GM12878 (cell line): ENCODE data around the gene FIGLA. TPM values are rescaled to one million over a fixed set of nuclear protein-coding genes. Genes with fewer than 3 reads are reported as not detected.

Source experiments
- ATAC-seq: fragments of 200-7000 bp; cut with Tn5 transposase; 3 replicates; pipeline ENCODE4 v1.9.1; 2020; ENCODE audit warnings: mild to moderate bottlenecking, moderate library complexity
- BruUV-seq: library from RNA; stranded (reverse); fragments of 400-500 nt; replicated peaks from 2 replicates; lab custom pipeline; 2021; lab: Mats Ljungman, UMichigan
- CTCF ChIA-PET: fragments of 300-600 bp; sonication (Branson Sonifier 250); formaldehyde crosslinking; extraction: SDS; loops from one replicate; lab custom pipeline; 2021; ENCODE audit warnings: inconsistent platforms; lab: Yijun Ruan, JAX
- POLR2A ChIA-PET: fragments of 350-600 bp; formaldehyde crosslinking; extraction: SDS; loops from one replicate; lab custom pipeline; 2021; ENCODE audit warnings: inconsistent platforms; lab: Charles Lee
- RAD21 ChIA-PET: fragments of 300-600 bp; sonication (Branson Sonifier 250); formaldehyde crosslinking; loops from one replicate; lab custom pipeline; 2023; ENCODE audit warnings: antibody characterized with exemption; ENCODE audit not compliant: unreplicated experiment; lab: Charles Lee
- SMC1A ChIA-PET: fragments of 300-600 bp; sonication (Branson Sonifier 250); formaldehyde crosslinking; loops from one replicate; lab custom pipeline; 2023; ENCODE audit not compliant: unreplicated experiment, uncharacterized antibody; lab: Charles Lee
- DNase-seq: peaks from one replicate; pipeline ENCODE4 v3.0.0-alpha.2; 2011; ENCODE audit warnings: low read depth, low spot score
- FAIRE-seq: peaks from 3 replicates; lab custom pipeline; 2011; peaks lifted over from hg19 to GRCh38; lab: Jason Lieb, UNC
- H2AFZ ChIP-seq: 2 replicates; pipeline ENCODE4 v1.6.0; 2011; ENCODE audit warnings: low read depth, low read length, control low read depth; ENCODE audit not compliant: control insufficient read depth
- H3K27ac ChIP-seq: 2 replicates; pipeline ENCODE4 v1.5.1; 2011; ENCODE audit warnings: control low read depth; ENCODE audit not compliant: control insufficient read depth, insufficient read depth
- H3K27me3 ChIP-seq, 2 experiments: replicated peaks in 1 of 2; 2 replicates each; pipeline versions ENCODE4 v1.6.0 to v1.6.1; 2011; ENCODE audit warnings: low read length in 1 of 2; ENCODE audit not compliant: control insufficient read depth in 2 of 2, insufficient read depth in 2 of 2
- H3K36me3 ChIP-seq, 2 experiments: 2 replicates each; pipeline ENCODE4 v1.5.1; 2011; ENCODE audit warnings: low read length in 1 of 2; ENCODE audit not compliant: control insufficient read depth in 2 of 2, insufficient read depth in 2 of 2
- H3K4me1 ChIP-seq: 2 replicates; pipeline ENCODE4 v1.6.1; 2011; ENCODE audit warnings: mild to moderate bottlenecking, low read length, moderate library complexity, mixed read lengths; ENCODE audit not compliant: control insufficient read depth, insufficient read depth
- H3K4me2 ChIP-seq: 2 replicates; pipeline ENCODE4 v1.6.0; 2011; ENCODE audit warnings: control low read depth; ENCODE audit not compliant: control insufficient read depth, insufficient read depth
- H3K4me3 ChIP-seq: fragments of 200-600 bp; sonication (generic); 2 replicates; pipeline ENCODE4 v1.5.1; 2016
- H3K79me2 ChIP-seq: 2 replicates; pipeline ENCODE4 v1.6.0; 2011; ENCODE audit warnings: low read length; ENCODE audit not compliant: control insufficient read depth, insufficient read depth
- H3K9ac ChIP-seq: 2 replicates; pipeline ENCODE4 v1.8.0; 2011; ENCODE audit warnings: low read length, control low read depth, mixed read lengths; ENCODE audit not compliant: control insufficient read depth, insufficient read depth
- H3K9me3 ChIP-seq: replicated peaks from 3 replicates; pipeline ENCODE4 v1.5.1; 2011; ENCODE audit warnings: mild to moderate bottlenecking, low read length; ENCODE audit not compliant: control insufficient read depth, insufficient read depth
- H4K20me1 ChIP-seq: 2 replicates; pipeline ENCODE4 v1.6.0; 2011; ENCODE audit not compliant: control insufficient read depth, insufficient read depth
- CTCF ChIP-seq, 3 experiments: IDR thresholded peaks in 2 of 3; conservative IDR thresholded peaks in 1 of 3; 2 replicates each; pipeline ENCODE4 v1.5.1; 2011; ENCODE audit warnings: low read depth in 3 of 3, low read length in 3 of 3, mild to moderate bottlenecking in 3 of 3, control low read depth in 2 of 3, moderate library complexity in 2 of 3, inconsistent platforms in 1 of 3, mixed read lengths in 1 of 3; ENCODE audit not compliant: control insufficient read depth in 2 of 3, insufficient read depth in 1 of 3; ENCODE audit errors: extremely low read depth in 1 of 3
- EZH2 ChIP-seq: IDR thresholded peaks from 2 replicates; pipeline ENCODE4 v1.6.1; 2012; ENCODE audit warnings: low read depth, mild to moderate bottlenecking, control low read depth, inconsistent platforms, low read length, borderline replicate concordance; ENCODE audit not compliant: control insufficient read depth
- NRF1 ChIP-seq: conservative IDR thresholded peaks from 2 replicates; pipeline ENCODE4 v1.6.1; 2011; ENCODE audit warnings: mild to moderate bottlenecking, low read depth, low read length, improper control_type of control experiment
- SIN3A ChIP-seq: IDR thresholded peaks from 2 replicates; pipeline ENCODE4 v1.6.1; 2012; ENCODE audit warnings: low read depth, low read length, improper control_type of control experiment
- SUZ12 ChIP-seq: fragments of 200-600 bp; sonication (generic); IDR thresholded peaks from one replicate; pipeline ENCODE4 v1.6.1; 2018; ENCODE audit warnings: antibody characterized with exemption, mild to moderate bottlenecking; ENCODE audit not compliant: unreplicated experiment
- WGBS: methylation state at CpG from one replicate; pipeline ENCODE4 v1.1.6; 2016; ENCODE audit warnings: low lambda C conversion rate; ENCODE audit not compliant: insufficient replicate concordance, insufficient coverage; ENCODE audit errors: missing lambda C conversion rate; 5-methylcytosine and 5-hydroxymethylcytosine counted together
- in situ Hi-C: fragments of 300-500 bp; cut with MboI; formaldehyde crosslinking; loops from 9 replicates; pipeline ENCODE4 v1.14.3; 2018; ENCODE audit warnings: mixed read lengths
- intact Hi-C: fragments of 100-400 bp; cut with micrococcal nuclease; formaldehyde crosslinking; loops from one replicate; pipeline ENCODE4 v1.14.2; 2022; ENCODE audit not compliant: unreplicated experiment
- polyA plus RNA-seq, 11 experiments: library from polyadenylated mRNA; depleted of rRNA in 4 of 11; unstranded in 6 of 11; stranded (reverse) in 5 of 11; fragments of >200 nt; fragmentation: Nextera tagmentation in 4 of 11; fragmentation: Illumina TruSeq in 1 of 11; extraction: Ambion mirVana in 4 of 11; extraction: Trizol in 1 of 11; gene quantifications; 1 replicate in 1 of 11; 2 replicates in 10 of 11; pipeline versions ENCODE4 v1.2.1 to v1.2.3, GENCODE V29; 2011 to 2016; ENCODE audit warnings: inconsistent platforms in 2 of 11, missing spikeins in 2 of 11, low read depth in 1 of 11
- total RNA-seq, 4 experiments: library from RNA; depleted of rRNA in 3 of 4; stranded (reverse); fragments of >200 nt in 3 of 4; fragmentation: Illumina TruSeq in 1 of 4; extraction: Trizol in 1 of 4; gene quantifications; 2 replicates each; pipeline versions ENCODE4 v1.2.1 to v1.2.3, GENCODE V29; 2013 to 2021

Gene FIGLA
- total and polyA plus RNA-seq, 10 of the 15 experiments (the other 5 are each of a cell fraction or from before 2014, with no cell fraction given) = not detected

- Histone ChIP-seq H3K79me2 (no peaks in the 10 kb centered on the region), H2AFZ (peak within 1 kb of the TSS; percentile 22; the same call in 1 of the 2 replicates), H3K36me3 (no peaks in the 10 kb centered on the region), H3K9ac (no peak within 1 kb of the TSS), H3K27ac (no peak within 1 kb of the TSS), H3K27me3 (peaks cover 6 to 8% of the 10 kb centered on the region in 2 experiments; a peak in 2 of 4 replicates), H3K4me2 (peak within 1 kb of the TSS; percentile 67), H3K4me3 (peak within 1 kb of the TSS; percentile 44; the same call in 1 of the 2 replicates), H4K20me1 (0 out of 2 replicates have a peak, but pooled peaks cover 3% of the 10 kb centered on the region), H3K4me1 (peaks cover 5% of the 10 kb centered on the region), H3K9me3 (no peaks in the 10 kb centered on the region; the same call in 2 of the 3 replicates)
- ChIA-PET POLR2A (no interaction called here), CTCF (interaction anchor here (1.0 kb wide), 1 partner anchor 9 kb away, joined by 3 read pairs; no protein-coding TSS in a partner anchor), RAD21 (no interaction called here), SMC1A (interaction anchor here (1.5 kb wide), 1 partner anchor 101 kb away, joined by 4 read pairs; no protein-coding TSS in a partner anchor)
- 1% methylated on average over 50 of the region's 74 CpGs for WGBS
- in situ Hi-C loops (no loop called here), intact Hi-C loops (no loop called here)
- FAIRE-seq (no peak), DNase-seq (no peak), ATAC-seq (peak; percentile 66)
- no TSS peak for BruUV-seq
- TF ChIP-seq SUZ12 (peak; percentile 96), CTCF (IDR thresholded peaks at IDR 0.05 in 2 of 3, conservative IDR thresholded peaks at IDR 0.05 in 1 of 3; ENCODE audit: control insufficient read depth in 2 of 3, extremely low read depth in 1 of 3, insufficient read depth in 1 of 3, low read depth in 3 of 3, low read length in 3 of 3) (peak; percentile 7 to 18 (median 10); a peak in 1 of 6 replicates), SIN3A (no peak), EZH2 (peak; percentile 78; the same call in 1 of the 2 replicates), NRF1 (no peak)
Measured at GRCh38 chr2:70767699-70768589, 22.5 kb downstream of the FIGLA start, which contains the start of gene ADD2. ADD2 (minus strand) TSS chr2:70768200; CDS start chr2:70706408, 61,792 bp downstream.
